Tibial nerve (tissue), 4 donors: Measurements from ENCODE around the gene FSTL4. TPM values are rescaled to one million over a fixed set of nuclear protein-coding genes. Genes with fewer than 3 reads are reported as not detected.

Experiments
- DNase-seq, 2 donors: peaks; one replicate each; pipeline ENCODE4 v3.0.0-alpha.2; 2019; ENCODE audit warnings: low spot score in 2 of 2
- H3K27ac ChIP-seq, 4 donors: fragments of 200-600 bp; sonication (generic) in 3 of 4; one replicate each; pipeline ENCODE4 v1.5.1; 2017 to 2019; ENCODE audit warnings: mild to moderate bottlenecking in 1 of 4
- H3K27me3 ChIP-seq, 2 donors: fragments of 200-600 bp; sonication (generic) in 1 of 2; one replicate each; pipeline versions ENCODE4 v1.5.1 to v1.6.0; 2017 to 2019
- H3K36me3 ChIP-seq, 3 donors: fragments of 200-600 bp; sonication (generic); one replicate each; pipeline ENCODE4 v1.5.1; 2018 to 2019
- H3K4me1 ChIP-seq, 4 donors: fragments of 200-600 bp; sonication (generic) in 3 of 4; one replicate each; pipeline ENCODE4 v1.5.1; 2017 to 2019
- H3K4me3 ChIP-seq, 4 donors: fragments of 200-600 bp; sonication (generic) in 3 of 4; one replicate each; pipeline ENCODE4 v1.5.1; 2017 to 2019; ENCODE audit warnings: mild to moderate bottlenecking in 1 of 4, moderate library complexity in 1 of 4
- H3K9me3 ChIP-seq, 4 donors: fragments of 200-600 bp; sonication (generic) in 3 of 4; one replicate each; pipeline ENCODE4 v1.5.1; 2017 to 2019
- CTCF ChIP-seq, 5 experiments: fragments of 200-600 bp in 3 of 5; fragments of 450-650 bp in 2 of 5; sonication (generic) in 3 of 5; IDR thresholded peaks; one replicate each; pipeline ENCODE4 v1.5.1; 2016 to 2019; ENCODE audit warnings: antibody characterized with exemption in 5 of 5, mild to moderate bottlenecking in 3 of 5, moderate library complexity in 2 of 5
- EP300 ChIP-seq, 2 donors: sonication (generic); formaldehyde crosslinking; IDR thresholded peaks; one replicate each; pipeline ENCODE4 v1.6.1; 2017; ENCODE audit warnings: antibody characterized with exemption in 2 of 2, mild to moderate bottlenecking in 1 of 2
- POLR2A ChIP-seq, 2 donors: fragments of 450-650 bp; IDR thresholded peaks; one replicate each; pipeline ENCODE4 v1.6.1; 2017; ENCODE audit warnings: antibody characterized with exemption in 2 of 2, mild to moderate bottlenecking in 2 of 2, moderate library complexity in 2 of 2
- WGBS, 2 donors: methylation state at CpG; one replicate each; pipeline ENCODE4 v1.1.5; 2018; 5-methylcytosine and 5-hydroxymethylcytosine counted together
- total RNA-seq, 4 donors: library from RNA; depleted of rRNA; stranded (reverse); fragments of >200 nt; gene quantifications; one replicate each; pipeline ENCODE4 v1.1.0, GENCODE V29; 2016

Gene FSTL4
- total RNA-seq, 4 donors from 2014 or later: 0.22 TPM; not detected in 3

- H3K4me1 ChIP-seq: no peaks in the 10 kb centered on the region
- no peaks in the 10 kb centered on the region for H3K36me3 ChIP-seq
- H3K27ac ChIP-seq: no peak overlapping the region
- no peak for TF ChIP-seq CTCF (IDR thresholded peaks at IDR 0.05)
- TF ChIP-seq POLR2A (IDR thresholded peaks at IDR 0.05): no peak
- no peak for TF ChIP-seq EP300 (IDR thresholded peaks at IDR 0.05)
- no peaks in the 10 kb centered on the region for H3K9me3 ChIP-seq
- no peaks in the 10 kb centered on the region for H3K27me3 ChIP-seq
- no peak for DNase-seq
- no peak overlapping the region for H3K4me3 ChIP-seq
- WGBS, 2 donors: 85 to 89% methylated on average over 8 of the region's 8 CpGs
Observed at GRCh38 chr5:133241179-133242092, 370.9 kb downstream of the FSTL4 start.

- H3K36me3 ChIP-seq: no peaks in the 10 kb centered on the region
- no peak overlapping the region for H3K27ac ChIP-seq
- TF ChIP-seq EP300 (IDR thresholded peaks at IDR 0.05) (no peak), CTCF (IDR thresholded peaks at IDR 0.05) (no peak), POLR2A (IDR thresholded peaks at IDR 0.05) (no peak)
- no peaks in the 10 kb centered on the region for H3K9me3 ChIP-seq
- no peaks in the 10 kb centered on the region for H3K4me1 ChIP-seq
- 85 to 91% methylated on average over 8 to 9 of the region's 9 CpGs for WGBS, 2 donors
- peak in 1 of 2 donors; percentile 17 for DNase-seq
- H3K4me3 ChIP-seq: no peak overlapping the region
- H3K27me3 ChIP-seq: no peaks in the 10 kb centered on the region
Observed at GRCh38 chr5:133240425-133241091, 371.8 kb downstream of the FSTL4 start.

GRCh38 chr5:133238426-133239205 is 373.7 kb downstream of the FSTL4 start:
- Histone ChIP-seq H3K27me3 (no peaks in the 10 kb centered on the region), H3K27ac (no peak overlapping the region), H3K4me1 (no peaks in the 10 kb centered on the region), H3K9me3 (no peaks in the 10 kb centered on the region), H3K4me3 (no peak overlapping the region), H3K36me3 (no peaks in the 10 kb centered on the region)
- WGBS, 2 donors: 88 to 92% methylated on average over 25 to 31 of the region's 35 CpGs
- no peak for DNase-seq
- TF ChIP-seq EP300 (IDR thresholded peaks at IDR 0.05): no peak

GRCh38 chr5:133236976-133237375 is 375.4 kb downstream of the FSTL4 start:
- Histone ChIP-seq H3K27me3 (no peaks in the 10 kb centered on the region), H3K4me3 (no peak overlapping the region), H3K27ac (no peak overlapping the region), H3K36me3 (no peaks in the 10 kb centered on the region), H3K9me3 (no peaks in the 10 kb centered on the region), H3K4me1 (no peaks in the 10 kb centered on the region)
- WGBS, 2 donors: 72 to 75% methylated on average over 12 of the region's 12 CpGs
- DNase-seq: no peak
- no peak for TF ChIP-seq CTCF (IDR thresholded peaks at IDR 0.05)

- Histone ChIP-seq H3K9me3 (no peaks in the 10 kb centered on the region), H3K36me3 (no peaks in the 10 kb centered on the region), H3K4me1 (no peaks in the 10 kb centered on the region), H3K27ac (no peak overlapping the region), H3K4me3 (no peak overlapping the region), H3K27me3 (no peaks in the 10 kb centered on the region)
- TF ChIP-seq CTCF (IDR thresholded peaks at IDR 0.05) (no peak), POLR2A (IDR thresholded peaks at IDR 0.05) (no peak), EP300 (IDR thresholded peaks at IDR 0.05) (no peak)
- DNase-seq: no peak
- WGBS, 2 donors: 79 to 85% methylated on average over 8 of the region's 8 CpGs
Observed at GRCh38 chr5:133236541-133236951, 375.8 kb downstream of the FSTL4 start.
